Psoas muscle (tissue), 8 donors: Measurements from ENCODE around the gene MAP1S. TPM values are rescaled to one million over a fixed set of nuclear protein-coding genes. Genes with fewer than 3 reads are reported as not detected.
A peak's percentile ranks its signal among the peaks of the same experiment; 100 is the strongest.

ENCODE experiments used
- ATAC-seq, 4 donors: fragments of 200-7000 bp; cut with Tn5 transposase; one replicate each; pipeline ENCODE4 v1.9.1; 2020; ENCODE audit warnings: moderate library complexity in 3 of 4, mild to moderate bottlenecking in 2 of 4
- DNase-seq, 2 donors: peaks; one replicate each; pipeline ENCODE4 v3.0.0-alpha.2; 2020
- H3K27ac ChIP-seq: fragments of 200-600 bp; one replicate; pipeline ENCODE4 v1.8.0; 2022
- H3K27me3 ChIP-seq, 3 donors: fragments of 200-600 bp in 1 of 3; one replicate each; pipeline versions ENCODE4 v1.6.1 to v1.8.0; 2013 to 2022; ENCODE audit warnings: low read length in 2 of 3, mild to moderate bottlenecking in 2 of 3, moderate library complexity in 1 of 3; ENCODE audit not compliant: insufficient read depth in 3 of 3
- H3K36me3 ChIP-seq, 2 donors: fragments of 200-600 bp in 1 of 2; one replicate each; pipeline versions ENCODE4 v1.6.1 to v1.8.0; 2013 to 2022; ENCODE audit warnings: low read depth in 1 of 2, mild to moderate bottlenecking in 1 of 2, moderate library complexity in 1 of 2; ENCODE audit not compliant: insufficient read depth in 1 of 2
- H3K4me1 ChIP-seq: fragments of 200-600 bp; one replicate; pipeline ENCODE4 v1.8.0; 2022
- H3K4me3 ChIP-seq: fragments of 200-600 bp; one replicate; pipeline ENCODE4 v1.8.0; 2022; ENCODE audit warnings: mild to moderate bottlenecking
- H3K9me3 ChIP-seq: fragments of 200-600 bp; one replicate; pipeline ENCODE4 v1.8.0; 2022
- WGBS, 3 donors: extraction: QIAGEN DNeasy Blood & Tissue Kit; methylation state at CpG; one replicate each; pipeline versions ENCODE4 v1.1.6 to v1.1.7; 2013; 5-methylcytosine and 5-hydroxymethylcytosine counted together
- intact Hi-C, 2 donors: fragments of 100-400 bp; cut with DNase I; formaldehyde crosslinking; loops; one replicate each; pipeline versions ENCODE4 v1.11.0 to v1.14.2; 2022
- polyA plus RNA-seq, 3 donors: library from polyadenylated mRNA; stranded (reverse); fragments of 200-250 nt; gene quantifications; one replicate each; pipeline ENCODE4 v1.2.3, GENCODE V29; 2013
- total RNA-seq, 4 donors: library from RNA; stranded (reverse); fragmentation: NEBNext Ultra II Directional in 2 of 4; extraction: Animal tissue kit (Norgen Biotek cat#: 25700) in 2 of 4; gene quantifications; one replicate each; pipeline versions ENCODE4 v1.2.1 to v1.2.4, GENCODE V29; 2021 to 2023
- TF ChIP-seq, protein P1 (sequence below): fragments of 200-600 bp; IDR thresholded peaks from one replicate; pipeline ENCODE4 v1.8.0; 2022; ENCODE audit warnings: antibody characterized with exemption
- donor health status: healthy with polysubstance abuse.
- donor health status: DM: no; HTN: no; CAD: no; lungs with moderate emphysema.
- donor health status: Bipolar disorder and iron deficiency.
- donor health status: healthy.
- donor health status: DM: yes; HTN: yes; CAD: no.
- donor health status: DM: no; HTN: no; CAD: no.
- donor health status: DM: no; HTN: no; CAD: no.
- donor health status: DM: yes; HTN: yes; CAD: no.

MAP1S gene
- total and polyA plus RNA-seq, 7 donors: 19.1 to 60.6 (median 42.4) TPM

DNA sequence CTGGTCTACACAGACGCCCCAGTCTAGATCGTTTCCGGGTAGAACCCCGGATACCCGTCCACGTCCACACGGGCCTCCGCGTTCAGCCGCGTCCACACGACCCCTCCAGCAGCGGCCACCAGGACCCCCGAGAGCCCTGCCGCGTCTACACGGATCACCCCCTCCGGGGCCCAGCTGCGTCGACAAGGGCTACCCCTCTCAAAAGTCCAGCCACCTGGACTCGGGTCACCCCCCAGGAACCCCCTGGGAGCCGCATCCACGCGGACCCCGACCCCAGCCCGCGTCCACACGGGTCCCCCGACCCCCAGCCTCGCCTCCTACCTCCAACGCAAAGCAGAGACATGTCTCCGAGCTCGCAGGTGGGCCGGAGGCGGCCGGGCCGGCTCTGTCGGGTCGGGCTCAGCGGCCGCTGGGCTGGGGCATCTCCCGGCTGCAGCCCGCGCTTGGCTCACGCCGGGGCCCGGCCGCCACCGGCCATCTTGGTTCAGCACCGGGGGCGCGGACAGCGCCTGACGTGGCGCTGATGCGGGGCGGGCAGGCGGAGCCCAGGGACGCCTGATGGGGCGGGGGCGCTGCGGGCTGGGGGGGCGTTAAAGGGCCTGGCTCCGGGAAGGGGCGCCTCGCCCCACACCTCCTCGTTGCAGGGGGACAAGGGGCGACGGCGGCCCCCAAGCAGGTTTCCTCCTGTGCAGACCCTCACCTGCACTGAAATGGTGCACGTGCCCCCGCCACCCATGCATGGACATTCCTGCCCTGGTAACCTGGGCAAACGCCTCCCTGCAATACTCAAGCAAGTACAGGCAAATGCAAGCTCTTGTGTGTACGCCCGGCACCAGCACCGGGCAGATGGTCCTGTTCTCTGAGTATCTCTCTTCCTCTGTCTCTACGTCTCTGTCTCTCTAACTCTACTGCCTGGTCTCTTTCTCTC, 31.2 kb upstream of the MAP1S start, which contains the start of gene UNC13A:
Gene UNC13A (minus strand): TSS at position 498 of the 928 bp plus-strand sequence. CDS start 155 bp downstream, at position 343.
- DNase-seq (peak; percentile 47 to 59), ATAC-seq (peak in 2 of 4 donors; percentile 41 to 42)
- Histone ChIP-seq H3K4me1 (peaks cover 6% of the 10 kb centered on the region), H3K27me3 (peaks cover 0 to 70% (median 27%) of the 10 kb centered on the region in 3 donors), H3K36me3 (no peaks in the 10 kb centered on the region), H3K27ac (no peak within 1 kb of the TSS), H3K9me3 (no peaks in the 10 kb centered on the region), H3K4me3 (no peak within 1 kb of the TSS)
- intact Hi-C loops: no loop called here
- TF ChIP-seq, protein P1, sequence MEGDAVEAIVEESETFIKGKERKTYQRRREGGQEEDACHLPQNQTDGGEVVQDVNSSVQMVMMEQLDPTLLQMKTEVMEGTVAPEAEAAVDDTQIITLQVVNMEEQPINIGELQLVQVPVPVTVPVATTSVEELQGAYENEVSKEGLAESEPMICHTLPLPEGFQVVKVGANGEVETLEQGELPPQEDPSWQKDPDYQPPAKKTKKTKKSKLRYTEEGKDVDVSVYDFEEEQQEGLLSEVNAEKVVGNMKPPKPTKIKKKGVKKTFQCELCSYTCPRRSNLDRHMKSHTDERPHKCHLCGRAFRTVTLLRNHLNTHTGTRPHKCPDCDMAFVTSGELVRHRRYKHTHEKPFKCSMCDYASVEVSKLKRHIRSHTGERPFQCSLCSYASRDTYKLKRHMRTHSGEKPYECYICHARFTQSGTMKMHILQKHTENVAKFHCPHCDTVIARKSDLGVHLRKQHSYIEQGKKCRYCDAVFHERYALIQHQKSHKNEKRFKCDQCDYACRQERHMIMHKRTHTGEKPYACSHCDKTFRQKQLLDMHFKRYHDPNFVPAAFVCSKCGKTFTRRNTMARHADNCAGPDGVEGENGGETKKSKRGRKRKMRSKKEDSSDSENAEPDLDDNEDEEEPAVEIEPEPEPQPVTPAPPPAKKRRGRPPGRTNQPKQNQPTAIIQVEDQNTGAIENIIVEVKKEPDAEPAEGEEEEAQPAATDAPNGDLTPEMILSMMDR: no peak
- 2% methylated on average over 44 to 77 of the region's 77 CpGs for WGBS, 3 donors

DNA sequence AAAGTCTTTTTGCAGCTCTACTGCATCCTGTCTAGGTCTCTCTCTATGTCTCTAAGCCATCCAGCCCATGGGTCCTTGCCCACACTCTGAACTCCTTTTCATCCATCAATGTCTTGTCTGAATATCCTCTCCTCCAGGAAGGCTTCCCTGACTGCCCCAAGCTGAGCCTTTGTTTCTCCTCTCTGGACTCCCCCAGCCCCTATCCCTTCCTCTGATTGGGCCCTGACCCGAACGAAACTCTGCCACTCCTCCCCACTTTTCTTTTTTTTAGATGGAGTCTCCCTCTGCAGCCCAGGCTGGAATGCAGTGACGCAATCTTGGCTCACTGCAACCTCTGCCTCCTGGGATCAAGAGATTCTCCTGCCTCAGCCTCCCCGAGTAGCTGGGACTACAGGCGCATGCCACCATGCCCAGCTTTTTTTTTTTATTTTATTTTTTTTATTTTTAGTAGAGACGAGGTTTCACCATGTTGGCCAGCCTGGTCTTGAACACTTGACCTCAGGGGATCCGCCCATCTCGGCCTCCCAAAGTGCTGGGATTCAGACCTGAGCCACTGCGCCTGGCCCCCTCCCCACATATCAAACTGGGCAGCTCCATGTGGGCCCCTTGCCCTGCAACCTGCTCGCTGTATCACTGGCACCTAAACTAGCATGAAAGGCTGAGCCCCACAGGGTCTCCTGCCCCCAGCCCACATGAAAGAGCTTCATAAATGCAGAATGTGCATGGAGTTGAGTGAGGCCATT, 30.3 kb upstream of the MAP1S start:
- DNase-seq: no peak
- no peak overlapping the region for H3K4me3 ChIP-seq
- WGBS, 3 donors: 52 to 57% (median 57%) methylated on average over 10 of the region's 10 CpGs
- ATAC-seq: no peak
- H3K36me3 ChIP-seq: no peaks in the 10 kb centered on the region
- H3K27me3 ChIP-seq: peaks cover 0 to 69% (median 27%) of the 10 kb centered on the region in 3 donors
- intact Hi-C loops: no loop called here
- H3K27ac ChIP-seq: no peak overlapping the region
- H3K9me3 ChIP-seq: no peaks in the 10 kb centered on the region
- TF ChIP-seq, protein P1: no peak
- peaks cover 6% of the 10 kb centered on the region for H3K4me1 ChIP-seq

DNA sequence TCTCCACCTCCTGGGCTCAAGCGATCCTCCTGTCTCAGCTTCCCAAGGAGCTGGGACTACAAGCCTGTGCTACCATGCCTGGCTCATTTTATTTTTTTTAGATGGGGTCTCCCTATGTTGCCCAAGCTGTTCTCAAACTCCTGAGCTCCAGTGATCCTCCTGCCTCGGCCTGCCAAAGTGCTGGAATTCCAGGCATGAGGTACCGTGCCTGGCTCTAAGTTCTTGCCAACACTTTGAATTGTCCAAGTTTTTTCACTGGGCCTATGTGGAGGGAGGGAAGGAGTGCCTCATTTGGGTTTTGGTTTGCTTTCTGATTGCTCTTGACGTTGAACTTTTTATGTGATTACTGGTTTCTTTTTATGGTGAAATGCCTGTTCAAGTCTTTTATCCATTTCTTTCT, 26.7 kb upstream of the MAP1S start:
- Histone ChIP-seq H3K27ac (no peak overlapping the region), H3K9me3 (no peaks in the 10 kb centered on the region), H3K36me3 (no peaks in the 10 kb centered on the region), H3K27me3 (peaks cover 0 to 49% (median 11%) of the 10 kb centered on the region in 3 donors), H3K4me3 (no peak overlapping the region), H3K4me1 (no peaks in the 10 kb centered on the region)
- intact Hi-C loops: no loop called here
- ATAC-seq: no peak
- 47 to 63% (median 55%) methylated on average over 4 of the region's 4 CpGs for WGBS, 3 donors
- TF ChIP-seq, protein P1: no peak
- no peak for DNase-seq

DNA sequence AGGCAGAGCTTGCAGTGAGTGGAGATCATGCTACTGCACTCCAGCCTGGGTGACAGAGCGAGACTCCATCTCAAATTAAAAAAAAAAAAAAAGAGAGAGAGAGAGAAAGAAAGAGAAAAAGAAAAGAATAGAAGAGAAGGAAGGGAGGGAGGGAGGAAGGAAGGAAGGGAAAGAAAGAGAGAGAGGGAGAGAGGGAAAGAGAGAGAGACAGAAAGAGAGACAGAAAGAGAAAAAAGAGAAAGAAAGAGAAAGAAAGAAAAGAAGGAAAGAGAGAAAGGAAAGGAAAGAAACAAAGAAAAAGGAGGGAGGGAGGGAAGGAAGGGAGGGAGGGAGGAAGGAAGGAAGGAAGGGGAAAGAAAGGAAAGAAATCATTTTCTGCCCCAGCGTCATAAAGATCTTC, 24.1 kb upstream of the MAP1S start:
- no peak for DNase-seq
- TF ChIP-seq, protein P1: no peak
- no peak for ATAC-seq
- Histone ChIP-seq H3K9me3 (no peaks in the 10 kb centered on the region), H3K4me3 (no peak overlapping the region), H3K36me3 (no peaks in the 10 kb centered on the region), H3K27ac (no peak overlapping the region), H3K27me3 (peaks cover 0 to 40% (median 2%) of the 10 kb centered on the region in 3 donors), H3K4me1 (no peaks in the 10 kb centered on the region)
- intact Hi-C loops: no loop called here
- 53 to 73% (median 60%) methylated on average over 2 of the region's 2 CpGs for WGBS, 3 donors
